Fibroblast of lung (primary cell): ENCODE results near the gene TBCB. TPM values are rescaled to one million over a fixed set of nuclear protein-coding genes. Genes with fewer than 3 reads are reported as not detected.

Source experiments
- DNase-seq, 2 donors: peaks; one replicate each; pipeline versions ENCODE4 v3.0.0 to v3.0.0-alpha.2; 2010; ENCODE audit warnings: low read depth in 2 of 2
- H2AFZ ChIP-seq: 2 replicates; pipeline ENCODE4 v1.5.1; 2012; ENCODE audit warnings: low read length, control low read depth, inconsistent platforms
- H3K27ac ChIP-seq: 2 replicates; pipeline ENCODE4 v1.5.1; 2011; ENCODE audit warnings: low read length, control low read depth; ENCODE audit not compliant: insufficient read depth
- H3K27me3 ChIP-seq: 2 replicates; pipeline ENCODE4 v1.5.1; 2011; ENCODE audit warnings: mild to moderate bottlenecking, low read length; ENCODE audit not compliant: control insufficient read depth, insufficient read depth
- H3K36me3 ChIP-seq: 2 replicates; pipeline ENCODE4 v1.5.1; 2011; ENCODE audit warnings: low read length; ENCODE audit not compliant: control insufficient read depth, insufficient read depth
- H3K4me1 ChIP-seq: 2 replicates; pipeline ENCODE4 v1.5.1; 2011; ENCODE audit warnings: low read length; ENCODE audit not compliant: control insufficient read depth, insufficient read depth; ENCODE audit errors: extremely low read depth
- H3K4me2 ChIP-seq: 2 replicates; pipeline ENCODE4 v1.5.1; 2011; ENCODE audit warnings: low read length, control low read depth; ENCODE audit not compliant: insufficient read depth; ENCODE audit errors: extremely low read depth
- H3K4me3 ChIP-seq, 4 experiments: fragments of 200-600 bp in 1 of 4; sonication (generic) in 1 of 4; replicated peaks in 1 of 4; 2 replicates each; pipeline ENCODE4 v1.5.1; 2011 to 2016; ENCODE audit warnings: low read length in 4 of 4, low read depth in 3 of 4, mild to moderate bottlenecking in 3 of 4, control low read depth in 2 of 4, inconsistent platforms in 1 of 4, mixed read lengths in 1 of 4; ENCODE audit not compliant: insufficient read depth in 1 of 4; ENCODE audit errors: control extremely low read depth in 1 of 4
- H3K79me2 ChIP-seq: 2 replicates; pipeline ENCODE4 v1.5.1; 2012; ENCODE audit warnings: mild to moderate bottlenecking, low read length, inconsistent platforms; ENCODE audit not compliant: control insufficient read depth, insufficient read depth
- H3K9ac ChIP-seq: 2 replicates; pipeline ENCODE4 v1.5.1; 2011; ENCODE audit warnings: mild to moderate bottlenecking, low read length, control low read depth; ENCODE audit not compliant: insufficient read depth
- H3K9me3 ChIP-seq: 2 replicates; pipeline ENCODE4 v1.5.1; 2012; ENCODE audit warnings: low read depth, low read length; ENCODE audit not compliant: control insufficient read depth, insufficient read depth
- H4K20me1 ChIP-seq: 2 replicates; pipeline ENCODE4 v1.5.1; 2011; ENCODE audit warnings: low read length; ENCODE audit not compliant: control insufficient read depth, insufficient read depth; ENCODE audit errors: extremely low read depth
- CTCF ChIP-seq, 2 donors: IDR thresholded peaks in 1 of 2; conservative IDR thresholded peaks in 1 of 2; 1 replicate in 1 of 2; 2 replicates in 1 of 2; pipeline ENCODE4 v1.5.1; 2011 to 2012; ENCODE audit warnings: low read length in 2 of 2, control low read depth in 1 of 2, inconsistent platforms in 1 of 2, low read depth in 1 of 2, mild to moderate bottlenecking in 1 of 2
- EZH2 ChIP-seq: IDR thresholded peaks from 2 replicates; pipeline ENCODE4 v1.5.1; 2012; ENCODE audit warnings: low read length, control low read depth, mild to moderate bottlenecking; ENCODE audit errors: missing control alignments
- polyA plus RNA-seq, 2 donors: library from polyadenylated mRNA; depleted of rRNA in 1 of 2; stranded (reverse) in 1 of 2; unstranded in 1 of 2; fragments of >200 nt; gene quantifications; 2 replicates each; pipeline ENCODE4 v1.2.1, GENCODE V29; 2011 to 2012; ENCODE audit warnings: missing spikeins in 1 of 2
- total RNA-seq: library from RNA; depleted of rRNA; stranded (reverse); fragments of >200 nt; gene quantifications from 2 replicates; pipeline ENCODE4 v1.2.1, GENCODE V29; 2014

The TBCB gene
- total and polyA plus RNA-seq, 2 donors (not counting 1 experiment from before 2014, with no cell fraction given) = 194 to 249 TPM

- no peak overlapping the region for H2AFZ ChIP-seq
- H4K20me1 ChIP-seq = no peaks in the 10 kb centered on the region
- H3K9ac ChIP-seq = no peak overlapping the region
- peaks cover 10% of the 10 kb centered on the region for H3K79me2 ChIP-seq
- H3K9me3 ChIP-seq = no peaks in the 10 kb centered on the region
- H3K36me3 ChIP-seq = peaks cover 18% of the 10 kb centered on the region
- H3K27ac ChIP-seq = no peak overlapping the region
- TF ChIP-seq EZH2 (no peak), CTCF (conservative IDR thresholded peaks at IDR 0.05 in 1 of 2, IDR thresholded peaks at IDR 0.05 in 1 of 2; ENCODE audit: low read depth in 1 of 2, low read length in 2 of 2) (no peak)
- no peak overlapping the region for H3K4me3 ChIP-seq
- peaks cover 4% of the 10 kb centered on the region for H3K4me1 ChIP-seq
- H3K27me3 ChIP-seq = no peaks in the 10 kb centered on the region
- no peak overlapping the region for H3K4me2 ChIP-seq
- DNase-seq = no peak
These were observed 5.7 kb downstream of the TBCB start for GRCh38 chr19:36120984-36121358.

- peaks cover 5% of the 10 kb centered on the region for H3K79me2 ChIP-seq
- H3K36me3 ChIP-seq = peaks cover 18% of the 10 kb centered on the region
- TF ChIP-seq EZH2 (no peak), CTCF (conservative IDR thresholded peaks at IDR 0.05 in 1 of 2, IDR thresholded peaks at IDR 0.05 in 1 of 2; ENCODE audit: low read depth in 1 of 2, low read length in 2 of 2) (no peak)
- H3K27ac ChIP-seq = no peak overlapping the region
- no peaks in the 10 kb centered on the region for H3K27me3 ChIP-seq
- H3K4me2 ChIP-seq = no peak overlapping the region
- no peaks in the 10 kb centered on the region for H3K9me3 ChIP-seq
- no peak overlapping the region for H3K9ac ChIP-seq
- no peaks in the 10 kb centered on the region for H3K4me1 ChIP-seq
- no peak for DNase-seq
- H3K4me3 ChIP-seq = no peak overlapping the region
- no peak overlapping the region for H2AFZ ChIP-seq
- no peaks in the 10 kb centered on the region for H4K20me1 ChIP-seq
These were observed 6.3 kb downstream of the TBCB start for GRCh38 chr19:36121486-36122124.

- Histone ChIP-seq H3K9me3 (no peaks in the 10 kb centered on the region), H3K4me3 (no peak overlapping the region), H3K9ac (no peak overlapping the region), H3K4me2 (no peak overlapping the region), H3K36me3 (peaks cover 9% of the 10 kb centered on the region), H3K27me3 (no peaks in the 10 kb centered on the region), H4K20me1 (no peaks in the 10 kb centered on the region), H3K4me1 (no peaks in the 10 kb centered on the region), H3K27ac (no peak overlapping the region), H2AFZ (no peak overlapping the region), H3K79me2 (no peaks in the 10 kb centered on the region)
- no peak for TF ChIP-seq EZH2
- no peak for TF ChIP-seq CTCF (conservative IDR thresholded peaks at IDR 0.05 in 1 of 2, IDR thresholded peaks at IDR 0.05 in 1 of 2; ENCODE audit: low read depth in 1 of 2, low read length in 2 of 2)
- no peak for DNase-seq
These were observed 10.3 kb downstream of the TBCB start for GRCh38 chr19:36125557-36125956.
